ENCODE measurements around the gene CYSTM1. TPM values are rescaled to one million over a fixed set of nuclear protein-coding genes. Genes with fewer than 3 reads are reported as not detected.

The CYSTM1 gene
- total and polyA plus RNA-seq, 4 donors, result 8.1 to 45.7 (median 23.4) TPM

GRCh38 chr5:140230373-140230772, 55.4 kb downstream of the CYSTM1 start:
- Histone ChIP-seq H3K27ac (ENCODE audit: low read depth in 1 of 2, low read length in 2 of 2) (no peak overlapping the region), H3K36me3 (ENCODE audit: control insufficient read depth in 4 of 4, insufficient read depth in 3 of 4, low read depth in 1 of 4, low read length in 3 of 4) (no peaks in the 10 kb centered on the region), H3K27me3 (ENCODE audit: control insufficient read depth in 4 of 4, insufficient read depth in 4 of 4, low read length in 3 of 4) (no peaks in the 10 kb centered on the region), H3K9me3 (ENCODE audit: control insufficient read depth in 4 of 4, low read length in 3 of 4) (no peaks in the 10 kb centered on the region), H3K9ac (ENCODE audit: low read depth in 1 of 2, low read length in 2 of 2) (no peak overlapping the region), H3K4me1 (ENCODE audit: control insufficient read depth in 4 of 4, insufficient read depth in 4 of 4, low read length in 3 of 4) (peaks cover 0 to 2% (median 0%) of the 10 kb centered on the region in 4 donors), H3K4me3 (ENCODE audit: low read depth in 1 of 3, low read length in 3 of 3) (no peak overlapping the region)
- no peak for DNase-seq (ENCODE audit: low spot score)
- TF ChIP-seq YY1 (IDR thresholded peaks at IDR 0.05) (no peak), NR2F2 (IDR thresholded peaks at IDR 0.05) (no peak), RAD21 (IDR thresholded peaks at IDR 0.05) (no peak), SP1 (IDR thresholded peaks at IDR 0.05) (no peak), REST (IDR thresholded peaks at IDR 0.05) (no peak), JUND (IDR thresholded peaks at IDR 0.05) (no peak), FOXA2 (IDR thresholded peaks at IDR 0.05) (no peak), FOXA1 (IDR thresholded peaks at IDR 0.05) (no peak), RXRA (IDR thresholded peaks at IDR 0.05) (no peak), ZBTB33 (IDR thresholded peaks at IDR 0.05) (no peak), TAF1 (conservative IDR thresholded peaks at IDR 0.05) (no peak), EGR1 (IDR thresholded peaks at IDR 0.05; ENCODE audit: low read depth in 2 of 2) (no peak), GABPA (IDR thresholded peaks at IDR 0.05 in 1 of 2, conservative IDR thresholded peaks at IDR 0.05 in 1 of 2) (no peak), HNF4A (conservative IDR thresholded peaks at IDR 0.05) (no peak), CTCF (IDR thresholded peaks at IDR 0.05; ENCODE audit: low read depth, low read length, missing input control) (no peak), HNF4G (IDR thresholded peaks at IDR 0.05) (no peak)
- TF ChIP-seq, protein P1, sequence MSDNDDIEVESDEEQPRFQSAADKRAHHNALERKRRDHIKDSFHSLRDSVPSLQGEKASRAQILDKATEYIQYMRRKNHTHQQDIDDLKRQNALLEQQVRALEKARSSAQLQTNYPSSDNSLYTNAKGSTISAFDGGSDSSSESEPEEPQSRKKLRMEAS (IDR thresholded peaks at IDR 0.05), result no peak
- TF ChIP-seq, protein P2, sequence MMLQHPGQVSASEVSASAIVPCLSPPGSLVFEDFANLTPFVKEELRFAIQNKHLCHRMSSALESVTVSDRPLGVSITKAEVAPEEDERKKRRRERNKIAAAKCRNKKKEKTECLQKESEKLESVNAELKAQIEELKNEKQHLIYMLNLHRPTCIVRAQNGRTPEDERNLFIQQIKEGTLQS (IDR thresholded peaks at IDR 0.05), result no peak
- WGBS, result 97% methylated on average over 1 of the region's 1 CpG
